PC-3 (cell line): ENCODE results near the gene VPS37B.

Experiments
- CTCF ChIP-seq: fragments of 300-600 bp; sonication (generic); conservative IDR thresholded peaks from 2 replicates; pipeline ENCODE4 v1.5.1; 2017; ENCODE audit warnings: antibody characterized with exemption, low read depth, mild to moderate bottlenecking, low read length
- EZH2phosphoT487 ChIP-seq: fragments of 300-600 bp; sonication (generic); IDR thresholded peaks from 2 replicates; pipeline ENCODE4 v1.6.1; 2018; ENCODE audit warnings: mild to moderate bottlenecking, antibody characterized with exemption, low read length, borderline replicate concordance

- no peak for TF ChIP-seq CTCF
- no peak for TF ChIP-seq EZH2phosphoT487
Measured at GRCh38 chr12:122819209-122819785, 76.6 kb downstream of the VPS37B start.
